Lower lobe of right lung (tissue), 2 donors: Measurements from ENCODE around the gene KCNQ1. TPM values are rescaled to one million over a fixed set of nuclear protein-coding genes. Genes with fewer than 3 reads are reported as not detected.
A peak's percentile ranks its signal among the peaks of the same experiment; 100 is the strongest.

Experiments
- ATAC-seq, 2 donors: fragments of 200-7000 bp; cut with Tn5 transposase; one replicate each; pipeline ENCODE4 v1.9.1; 2020 to 2022; ENCODE audit warnings: mild to moderate bottlenecking in 2 of 2, moderate library complexity in 2 of 2
- DNase-seq: peaks from one replicate; pipeline ENCODE4 v3.0.0-alpha.2; 2020
- H3K27ac ChIP-seq: fragments of 200-600 bp; one replicate; pipeline ENCODE4 v1.8.0; 2022
- H3K27me3 ChIP-seq: fragments of 200-600 bp; one replicate; pipeline ENCODE4 v1.8.0; 2022; ENCODE audit warnings: low read depth
- H3K36me3 ChIP-seq: fragments of 200-600 bp; one replicate; pipeline ENCODE4 v1.8.0; 2022; ENCODE audit warnings: mild to moderate bottlenecking
- H3K4me1 ChIP-seq: fragments of 200-600 bp; one replicate; pipeline ENCODE4 v1.8.0; 2022
- H3K4me3 ChIP-seq: fragments of 200-600 bp; one replicate; pipeline ENCODE4 v1.8.0; 2022; ENCODE audit warnings: mild to moderate bottlenecking
- H3K9me3 ChIP-seq: fragments of 200-600 bp; one replicate; pipeline ENCODE4 v1.8.0; 2022
- CTCF ChIP-seq: fragments of 200-600 bp; IDR thresholded peaks from one replicate; pipeline ENCODE4 v1.8.0; 2022; ENCODE audit warnings: antibody characterized with exemption, mild to moderate bottlenecking
- intact Hi-C: fragments of 100-400 bp; cut with DNase I; formaldehyde crosslinking; loops from one replicate; pipeline ENCODE4 v1.11.0; 2022
- total RNA-seq: library from RNA; stranded (reverse); fragmentation: NEBNext Ultra II Directional; extraction: Animal tissue kit (Norgen Biotek cat#: 25700); gene quantifications from one replicate; pipeline ENCODE4 v1.2.1, GENCODE V29; 2021
- donor health status: DM: no; HTN: yes; CAD: no; lungs with severe emphysema.

Gene KCNQ1
- total RNA-seq, 1 donor from 2014 or later: 51.0 TPM

- no peaks in the 10 kb centered on the region for H3K9me3 ChIP-seq
- peaks cover 16% of the 10 kb centered on the region for H3K4me1 ChIP-seq
- TF ChIP-seq CTCF: peak; percentile 98
- H3K4me3 ChIP-seq: no peak overlapping the region
- H3K27me3 ChIP-seq: peaks cover 4% of the 10 kb centered on the region
- H3K27ac ChIP-seq: no peak overlapping the region
- intact Hi-C loops: loop anchor here (10.0 kb wide), 1 partner anchor 116 kb away; the partner anchor contains the start of genes C11orf21 and TSPAN32
- DNase-seq (peak; percentile 85), ATAC-seq (peak; percentile 93 to 96)
- no peaks in the 10 kb centered on the region for H3K36me3 ChIP-seq
Measured at GRCh38 chr11:2420502-2421225, 24.1 kb upstream of the KCNQ1 start.

- TF ChIP-seq CTCF: no peak
- no peak overlapping the region for H3K4me3 ChIP-seq
- DNase-seq (no peak), ATAC-seq (no peak)
- H3K27me3 ChIP-seq: peaks cover 4% of the 10 kb centered on the region
- intact Hi-C loops: loop anchor here (10.0 kb wide), 1 partner anchor 117 kb away; the partner anchor contains the start of genes C11orf21 and TSPAN32
- no peaks in the 10 kb centered on the region for H3K36me3 ChIP-seq
- no peak overlapping the region for H3K27ac ChIP-seq
- no peaks in the 10 kb centered on the region for H3K9me3 ChIP-seq
- H3K4me1 ChIP-seq: peaks cover 16% of the 10 kb centered on the region
Measured at GRCh38 chr11:2421226-2421994, 23.4 kb upstream of the KCNQ1 start.

- intact Hi-C loops: loop anchor here (10.0 kb wide), 1 partner anchor 117 kb away; the partner anchor contains the start of genes C11orf21 and TSPAN32
- DNase-seq (no peak), ATAC-seq (no peak)
- H3K27me3 ChIP-seq: peaks cover 4% of the 10 kb centered on the region
- TF ChIP-seq CTCF: no peak
- no peak overlapping the region for H3K27ac ChIP-seq
- H3K4me1 ChIP-seq: peaks cover 16% of the 10 kb centered on the region
- H3K36me3 ChIP-seq: no peaks in the 10 kb centered on the region
- H3K9me3 ChIP-seq: no peaks in the 10 kb centered on the region
- H3K4me3 ChIP-seq: no peak overlapping the region
Measured at GRCh38 chr11:2421996-2422395, 22.8 kb upstream of the KCNQ1 start.

- ATAC-seq (no peak), DNase-seq (no peak)
- Histone ChIP-seq H3K27ac (no peak overlapping the region), H3K36me3 (no peaks in the 10 kb centered on the region), H3K27me3 (peaks cover 4% of the 10 kb centered on the region), H3K4me3 (no peak overlapping the region), H3K4me1 (peaks cover 16% of the 10 kb centered on the region), H3K9me3 (no peaks in the 10 kb centered on the region)
- TF ChIP-seq CTCF: no peak
- intact Hi-C loops: loop anchor here (10.0 kb wide), 1 partner anchor 118 kb away; the partner anchor contains the start of genes C11orf21 and TSPAN32
Measured at GRCh38 chr11:2422461-2423156, 22.2 kb upstream of the KCNQ1 start.
